NCI-H1417 treated with DMSO at 0.1 percent for 48 hours (cell line): ENCODE data around the gene MPHOSPH8.

ENCODE experiments used
- DNase-seq: peaks from one replicate; lab custom pipeline; 2025; lab: John Stamatoyannopoulos, UW

MPHOSPH8 gene

DNA sequence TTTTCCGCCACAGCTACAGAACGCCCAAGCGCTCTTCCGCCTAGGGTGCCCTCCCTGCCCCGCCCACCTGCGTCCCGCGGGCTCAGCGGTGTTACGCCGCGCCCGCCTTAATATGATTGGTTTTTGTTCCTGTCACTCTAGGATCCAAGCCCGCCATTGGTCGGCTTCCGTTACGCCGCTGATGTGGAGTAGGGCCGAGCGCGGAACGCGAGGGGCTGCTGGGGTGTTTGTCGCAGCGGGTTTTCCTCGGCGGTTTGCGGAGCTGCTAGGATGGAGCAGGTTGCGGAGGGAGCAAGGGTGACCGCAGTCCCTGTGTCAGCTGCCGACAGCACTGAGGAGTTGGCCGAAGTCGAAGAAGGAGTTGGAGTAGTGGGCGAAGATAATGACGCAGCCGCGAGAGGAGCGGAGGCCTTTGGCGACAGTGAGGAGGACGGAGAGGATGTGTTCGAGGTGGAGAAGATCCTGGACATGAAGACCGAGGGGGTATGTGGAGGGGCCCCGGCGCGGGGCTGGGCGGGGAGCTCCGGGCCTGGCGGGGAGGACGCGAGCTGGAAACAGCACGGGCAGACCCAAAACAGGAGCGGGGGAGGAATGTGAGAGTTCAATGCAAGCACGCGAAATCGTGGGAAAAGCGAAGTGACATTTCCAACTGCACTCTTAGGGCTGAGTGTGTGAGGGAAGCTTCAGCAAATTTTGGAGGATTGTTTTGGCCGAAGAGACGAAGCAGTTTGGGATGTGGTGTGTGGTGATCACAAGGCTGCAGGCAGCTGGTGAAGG lies at the start of gene MPHOSPH8:
MPHOSPH8 (plus strand) TSS at position 181 of the 777 bp plus-strand sequence; CDS start at position 271, 90 bp downstream.
- peak; percentile 75 for DNase-seq

DNA sequence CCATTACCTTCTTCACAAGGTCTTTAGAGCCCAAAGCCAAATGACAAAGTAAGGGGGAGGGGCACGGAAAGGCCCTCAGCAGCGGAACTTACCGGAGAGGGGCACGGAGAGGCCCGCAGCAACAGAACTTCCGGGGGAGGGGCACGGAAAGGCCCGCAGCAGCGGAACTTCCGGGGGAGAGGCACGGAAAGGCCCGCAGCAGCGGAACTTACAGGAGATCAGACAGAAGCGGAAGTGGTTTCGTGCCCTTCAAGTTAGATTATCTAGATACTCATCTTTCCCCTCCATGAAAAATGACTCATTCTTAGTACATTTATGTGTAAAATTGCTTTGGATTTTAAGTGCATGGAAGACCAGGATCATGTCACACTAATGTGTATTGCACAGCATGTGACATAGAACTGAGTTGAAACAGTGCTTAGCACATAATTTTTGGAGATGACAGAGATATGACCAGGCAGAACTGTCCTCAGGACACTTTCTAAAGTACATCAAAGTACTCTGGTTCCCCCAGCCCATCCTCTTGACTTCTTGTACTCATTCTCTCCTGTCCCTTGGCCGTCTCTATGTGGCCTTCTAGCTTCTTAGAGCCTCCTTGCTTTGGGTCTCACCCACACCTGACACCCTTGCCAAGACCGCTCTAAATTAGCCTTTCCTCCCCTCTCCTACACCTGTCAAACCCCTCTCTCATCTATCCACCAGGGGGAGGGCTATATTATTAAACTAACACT lies 46.4 kb upstream of the MPHOSPH8 start:
- DNase-seq, result no peak

- no peak for DNase-seq
Measured at GRCh38 chr13:19587635-19588300, 45.7 kb upstream of the MPHOSPH8 start.

- DNase-seq, result no peak
Measured at GRCh38 chr13:19589312-19589711, 44.1 kb upstream of the MPHOSPH8 start.

- DNase-seq, result no peak
Measured at GRCh38 chr13:19590423-19590822, 43.0 kb upstream of the MPHOSPH8 start.

DNA sequence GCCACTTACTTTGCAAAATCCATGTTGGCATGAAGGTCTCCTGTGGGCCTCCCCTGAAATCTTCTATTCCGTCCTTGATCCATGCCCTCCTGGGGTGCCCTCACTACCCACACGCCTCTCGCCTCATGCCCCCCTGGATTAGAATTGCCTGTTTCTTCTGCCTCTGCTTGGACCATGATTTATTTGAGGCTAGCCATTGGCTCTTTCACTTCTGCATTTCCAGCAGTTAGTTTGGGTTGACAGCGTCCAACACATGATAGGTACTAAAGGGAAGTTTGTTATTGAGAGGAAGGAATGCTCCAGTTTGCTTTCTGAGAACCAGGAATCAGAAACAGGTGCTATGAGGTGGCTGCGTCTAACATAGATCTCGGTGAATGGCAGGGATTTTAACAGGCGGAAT lies 41.6 kb upstream of the MPHOSPH8 start:
- no peak for DNase-seq

DNA sequence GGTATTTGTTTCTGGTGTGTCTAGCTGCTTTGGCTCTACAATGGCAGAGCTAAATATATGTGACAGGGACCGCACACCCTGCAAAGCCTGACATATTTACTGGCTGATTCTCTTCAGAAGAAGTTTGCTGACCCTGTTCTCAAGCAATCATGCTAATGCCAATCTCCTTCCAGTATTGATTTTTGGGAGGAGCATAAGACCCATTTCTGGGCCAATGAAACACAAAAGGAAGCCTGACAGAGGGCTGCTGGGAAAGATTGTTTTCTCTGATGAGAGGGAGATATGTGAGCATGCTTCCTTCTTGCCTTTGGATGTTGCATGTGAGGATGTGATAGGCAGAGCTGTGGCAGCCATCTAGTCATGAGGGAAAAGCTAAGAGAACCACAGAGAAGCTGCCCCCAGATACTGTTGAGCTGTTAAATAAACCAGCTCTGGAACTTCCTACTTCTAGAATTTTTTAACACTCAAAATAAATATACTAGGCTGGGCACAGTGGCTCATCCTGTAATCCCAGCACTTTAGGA lies 40.7 kb upstream of the MPHOSPH8 start:
- no peak for DNase-seq

- DNase-seq, result no peak
Measured at GRCh38 chr13:19596086-19596485, 37.4 kb upstream of the MPHOSPH8 start.

DNA sequence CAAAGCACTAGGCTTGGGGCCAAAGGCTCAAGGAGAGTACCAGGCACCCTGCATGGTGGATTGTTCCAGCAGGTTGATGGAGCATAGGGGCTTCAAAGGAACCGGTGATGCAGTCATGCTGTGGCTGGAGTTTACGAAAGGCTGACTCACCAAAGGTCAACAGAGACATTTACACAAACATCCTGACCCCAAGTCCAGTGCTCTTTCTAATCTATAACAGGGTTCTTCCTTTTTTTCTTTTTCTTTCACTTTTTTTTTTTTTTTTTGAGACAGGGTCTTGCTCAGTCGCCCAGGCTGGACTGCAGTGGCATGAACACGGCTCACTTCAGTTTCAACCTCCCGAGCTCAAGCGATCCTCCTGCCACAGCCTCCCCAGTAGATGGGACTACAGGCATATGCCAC lies 36.5 kb upstream of the MPHOSPH8 start:
- DNase-seq, result no peak

- no peak for DNase-seq
Measured at GRCh38 chr13:19597523-19597922, 35.9 kb upstream of the MPHOSPH8 start.

GRCh38 chr13:19601749-19602725 lies 31.4 kb upstream of the MPHOSPH8 start:
- DNase-seq, result no peak

- DNase-seq, result no peak
Measured at GRCh38 chr13:19604306-19604705, 29.2 kb upstream of the MPHOSPH8 start.

- DNase-seq, result no peak
Measured at GRCh38 chr13:19605161-19605955, 28.1 kb upstream of the MPHOSPH8 start.

DNA sequence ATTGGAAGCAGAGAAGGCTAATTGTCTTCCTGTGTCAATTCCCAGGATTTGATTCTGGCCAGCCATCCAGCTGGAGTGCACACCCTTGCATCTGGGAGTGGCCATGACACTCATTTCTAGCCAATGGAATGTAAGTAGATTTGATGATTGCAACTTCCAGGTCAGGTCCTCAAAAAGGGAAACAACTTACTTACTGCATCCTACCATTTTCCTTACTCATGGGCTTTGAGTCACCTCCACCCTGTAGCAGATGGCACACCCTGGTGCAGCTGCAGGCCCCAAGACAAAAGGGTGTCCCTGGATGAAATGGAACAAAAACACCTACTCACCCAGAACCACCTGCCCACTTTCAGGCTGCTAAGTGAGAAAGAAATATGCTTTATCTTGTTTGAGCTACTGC lies 27.3 kb upstream of the MPHOSPH8 start:
- no peak for DNase-seq

DNA sequence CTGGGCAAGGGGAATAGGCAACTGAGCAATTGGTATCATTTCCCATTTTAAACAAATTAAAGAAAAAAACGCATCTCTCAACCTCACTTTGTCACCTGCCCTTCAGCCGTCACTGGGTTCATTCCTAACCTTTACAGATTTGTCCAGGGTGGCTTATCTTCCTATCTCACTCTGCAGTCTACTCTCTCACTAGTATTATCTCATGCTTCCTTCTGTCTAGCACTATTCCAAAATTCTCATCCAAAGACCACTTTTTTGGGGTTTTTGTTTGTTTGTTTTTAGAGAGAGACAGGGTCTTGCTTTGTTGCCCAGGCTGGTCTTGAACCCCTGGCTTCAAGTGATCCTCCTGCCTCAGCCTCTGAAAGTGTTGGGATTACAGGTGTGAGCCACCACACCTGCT lies 26.7 kb upstream of the MPHOSPH8 start:
- no peak for DNase-seq

- DNase-seq, result no peak
Measured at GRCh38 chr13:19607523-19608078, 25.9 kb upstream of the MPHOSPH8 start.

DNA sequence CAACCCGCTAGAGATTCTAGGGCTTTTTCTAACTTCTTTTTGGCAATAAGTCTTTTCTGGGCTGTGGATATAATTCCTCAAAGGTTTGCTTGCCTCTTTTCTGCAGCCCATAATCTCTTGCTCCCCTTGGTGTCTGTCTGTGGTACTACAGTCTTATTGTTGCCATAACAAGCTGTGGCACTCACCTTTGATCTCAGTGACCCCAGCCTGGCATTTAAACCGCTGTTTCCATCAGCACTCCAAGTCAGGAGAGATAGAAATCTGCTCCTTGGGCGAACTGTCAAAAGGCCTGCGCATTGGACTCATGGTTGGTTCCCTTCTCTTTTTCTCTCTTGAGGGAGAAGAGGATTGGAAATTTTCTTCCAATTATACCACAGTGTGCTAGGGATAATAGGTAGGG lies 14.5 kb upstream of the MPHOSPH8 start:
- no peak for DNase-seq

DNA sequence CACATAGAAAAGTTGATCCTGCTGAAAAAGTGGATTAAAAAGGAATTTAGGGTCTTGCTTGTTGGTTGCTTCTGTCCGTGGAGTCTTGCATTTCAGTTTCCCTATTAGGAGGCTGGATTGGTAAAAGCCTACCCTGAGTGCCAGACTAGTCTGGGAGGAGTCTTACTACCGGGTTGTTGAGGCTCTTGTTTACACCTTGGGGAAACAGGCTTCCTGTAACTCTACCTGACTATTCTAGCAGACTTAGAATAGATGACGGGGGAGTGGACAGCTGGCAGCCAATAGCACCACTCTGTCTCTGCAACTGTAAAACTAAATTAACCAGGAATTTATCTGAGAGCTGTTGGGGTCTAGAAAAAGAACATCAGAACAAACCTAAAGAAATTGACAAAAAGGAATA lies 11.3 kb upstream of the MPHOSPH8 start:
- DNase-seq, result no peak

DNA sequence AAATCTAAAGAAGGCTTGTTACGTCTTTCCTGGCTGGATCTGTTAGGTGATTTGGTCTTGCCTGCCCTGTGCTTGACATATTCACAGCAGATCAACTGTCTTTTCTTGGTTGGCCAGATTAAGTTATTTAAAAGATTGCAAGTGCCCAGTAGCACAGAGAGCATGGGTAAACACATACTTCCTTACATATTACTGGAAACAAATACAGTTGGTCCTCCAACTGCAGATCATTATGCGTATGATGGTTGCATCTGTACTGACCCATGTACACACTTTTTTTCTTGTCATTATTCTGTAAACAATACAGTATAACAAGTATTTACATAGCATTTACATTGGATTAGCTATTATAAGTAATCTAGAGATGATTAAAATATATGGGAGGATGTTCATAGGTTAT lies 9.2 kb upstream of the MPHOSPH8 start:
- DNase-seq, result no peak

- no peak for DNase-seq
Measured at GRCh38 chr13:19632915-19633478, 462 bp upstream of the MPHOSPH8 start.
